ACC112 (cell line): ENCODE results near the gene NPRL2.

Experiments
- H2AFZ ChIP-seq: fragments of 200-600 bp; sonication (generic); one replicate; pipeline ENCODE4 v1.6.0; 2017; ENCODE audit warnings: antibody characterized with exemption, low read length; ENCODE audit not compliant: unreplicated experiment
- H3K27ac ChIP-seq: fragments of 200-600 bp; sonication (generic); 2 replicates; pipeline ENCODE4 v1.5.1; 2014; ENCODE audit warnings: low read depth, mild to moderate bottlenecking, antibody characterized with exemption, low read length, moderate library complexity
- H3K27me3 ChIP-seq: fragments of 200-600 bp; sonication (generic); 2 replicates; pipeline ENCODE4 v1.6.1; 2014; ENCODE audit warnings: mild to moderate bottlenecking, antibody characterized with exemption, low read length, moderate library complexity, mixed read lengths; ENCODE audit not compliant: insufficient read depth
- H3K36me3 ChIP-seq: fragments of 200-600 bp; sonication (generic); 2 replicates; pipeline ENCODE4 v1.6.1; 2016; ENCODE audit warnings: mild to moderate bottlenecking, antibody characterized with exemption, low read length, moderate library complexity, mixed read lengths; ENCODE audit not compliant: insufficient read depth
- H3K4me1 ChIP-seq: fragments of 200-600 bp; sonication (generic); one replicate; pipeline ENCODE4 v1.6.1; 2016; ENCODE audit warnings: low read length, mixed read lengths; ENCODE audit not compliant: insufficient read depth, unreplicated experiment, control insufficient read depth
- H3K4me3 ChIP-seq: fragments of 200-600 bp; sonication (generic); 2 replicates; pipeline ENCODE4 v1.5.1; 2014; ENCODE audit warnings: mild to moderate bottlenecking, low read depth, low read length
- H3K79me2 ChIP-seq: fragments of 200-600 bp; sonication (generic); one replicate; pipeline ENCODE4 v1.6.0; 2016; ENCODE audit warnings: low read length; ENCODE audit not compliant: control insufficient read depth, unreplicated experiment, insufficient read depth

NPRL2 gene

DNA sequence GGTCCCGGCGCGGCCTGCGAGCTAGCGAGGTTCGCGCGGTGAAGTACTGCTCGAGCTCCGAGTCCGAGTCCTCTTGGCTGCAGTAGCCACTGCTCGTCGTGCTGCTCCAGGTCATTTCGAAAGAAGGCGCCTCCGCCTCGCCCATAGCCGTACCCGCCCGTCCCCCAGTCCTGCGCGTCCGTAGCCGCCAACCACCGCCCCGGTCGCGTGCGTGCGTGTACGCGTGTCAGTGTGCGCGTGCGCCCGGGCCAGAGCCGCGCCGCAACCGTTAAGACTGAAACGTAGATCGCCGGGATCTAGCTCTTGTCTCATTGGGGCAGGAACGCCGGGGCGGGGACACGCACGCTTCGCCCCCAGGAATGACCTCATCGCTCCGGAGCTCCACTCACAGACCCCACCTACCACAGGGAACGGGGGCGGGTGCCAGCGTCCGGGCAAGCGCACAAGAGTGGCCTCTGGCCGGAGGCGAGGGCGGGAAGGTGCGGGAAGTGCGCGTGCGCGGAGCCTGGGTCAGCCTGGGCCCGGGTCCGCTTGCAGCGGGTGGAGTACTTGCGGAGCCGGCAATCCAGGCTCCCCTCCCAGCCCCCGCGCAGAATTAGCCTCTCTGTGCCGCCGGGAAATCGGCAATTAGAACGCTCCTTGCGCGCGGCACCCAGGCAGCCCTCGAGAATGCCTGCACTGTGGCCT is 13.3 kb downstream of the NPRL2 start:
- H3K4me1 ChIP-seq: peaks cover 46% of the 10 kb centered on the region

DNA sequence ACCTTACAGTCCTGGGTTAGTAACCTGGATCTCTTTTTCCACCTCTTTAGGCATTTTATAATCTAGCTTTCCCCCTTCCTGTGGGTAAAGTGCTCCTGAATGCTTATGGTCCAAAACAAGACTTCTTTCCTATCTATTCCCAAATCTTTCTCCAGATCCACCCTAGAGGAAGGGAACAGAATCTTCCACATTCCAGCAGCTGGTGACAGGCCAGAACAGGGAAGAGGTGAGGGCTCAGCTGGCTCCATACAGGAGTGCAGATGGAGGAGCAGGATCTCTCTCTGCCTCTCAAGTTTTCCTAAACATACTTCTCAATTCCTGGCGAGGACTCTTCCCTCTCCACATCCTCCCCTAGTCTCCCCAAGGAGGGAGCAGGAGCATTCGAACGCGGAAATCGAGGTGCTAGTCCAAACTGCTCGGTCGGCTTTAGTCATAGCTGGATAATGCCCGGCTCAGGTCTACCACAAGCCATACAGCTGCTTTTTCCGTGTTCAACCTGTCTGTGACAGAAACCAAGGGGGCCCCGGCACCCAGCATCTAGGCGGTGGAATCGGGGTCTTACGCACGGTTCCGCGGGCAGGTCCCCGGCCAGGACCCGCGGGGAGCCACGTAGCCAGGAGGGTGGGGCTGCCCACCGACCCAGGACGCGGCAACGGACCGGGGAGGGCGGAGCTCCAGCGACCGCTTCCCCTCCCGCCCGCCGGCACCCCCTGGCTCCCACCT is 14.0 kb downstream of the NPRL2 start:
- peak overlapping the region; percentile 94 for H3K4me3 ChIP-seq
- peaks cover 6% of the 10 kb centered on the region; the same call in 1 of the 2 replicates for H3K36me3 ChIP-seq
- H3K4me1 ChIP-seq: peaks cover 43% of the 10 kb centered on the region
- no peaks in the 10 kb centered on the region for H3K27me3 ChIP-seq
- peaks cover 82% of the 10 kb centered on the region for H3K79me2 ChIP-seq
- H2AFZ ChIP-seq: no peak overlapping the region
- H3K27ac ChIP-seq: peak overlapping the region; percentile 93

More for the DNA sequence above, 13.3 kb downstream of the NPRL2 start:
- no peak overlapping the region for H2AFZ ChIP-seq
- H3K27ac ChIP-seq: peak overlapping the region; percentile 93
- no peaks in the 10 kb centered on the region for H3K27me3 ChIP-seq
- H3K36me3 ChIP-seq: no peaks in the 10 kb centered on the region; the same call in 1 of the 2 replicates
- peaks cover 75% of the 10 kb centered on the region for H3K79me2 ChIP-seq
- peak overlapping the region; percentile 94 for H3K4me3 ChIP-seq

DNA sequence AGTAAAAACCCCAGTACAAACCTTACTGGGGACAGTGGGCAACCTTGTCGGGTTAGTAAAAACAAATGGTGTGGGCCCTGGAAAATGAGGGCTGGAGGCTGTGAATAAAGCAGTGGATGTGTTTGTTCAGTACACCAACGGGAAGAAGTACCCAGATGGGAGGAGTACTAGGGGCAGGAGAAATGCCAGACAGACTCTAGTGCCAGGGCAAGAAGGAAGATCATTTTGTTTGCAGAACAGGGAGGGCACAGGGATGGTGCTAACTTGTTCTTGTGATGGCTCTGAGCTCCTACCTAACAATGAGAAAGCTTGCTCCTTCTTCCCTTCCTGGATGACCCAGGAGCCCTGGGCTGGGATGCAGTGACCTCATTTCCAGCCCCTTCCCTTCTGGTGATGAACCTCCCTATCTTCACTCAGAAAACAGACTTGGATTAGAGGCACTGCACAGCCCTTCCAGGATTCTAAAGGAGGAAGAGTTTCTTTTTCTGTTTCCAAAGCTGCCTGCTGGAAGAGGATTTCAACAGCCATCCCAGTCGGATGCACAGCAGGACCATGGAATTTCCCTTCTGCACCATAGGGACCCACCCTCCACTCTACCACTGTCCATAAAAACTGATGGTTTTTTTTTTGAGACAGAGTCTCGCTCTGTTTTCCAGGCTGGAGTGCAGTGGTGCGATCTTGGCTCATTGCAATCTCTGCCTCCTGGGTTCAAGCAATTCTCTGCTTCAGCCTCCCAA is 16.1 kb downstream of the NPRL2 start:
- H3K4me1 ChIP-seq: peaks cover 39% of the 10 kb centered on the region
- H2AFZ ChIP-seq: no peak overlapping the region
- peaks cover 19% of the 10 kb centered on the region; the same call in 1 of the 2 replicates for H3K36me3 ChIP-seq
- H3K27me3 ChIP-seq: no peaks in the 10 kb centered on the region
- peak overlapping the region; percentile 94 for H3K4me3 ChIP-seq
- H3K27ac ChIP-seq: peak overlapping the region; percentile 93
- peaks cover 74% of the 10 kb centered on the region for H3K79me2 ChIP-seq

DNA sequence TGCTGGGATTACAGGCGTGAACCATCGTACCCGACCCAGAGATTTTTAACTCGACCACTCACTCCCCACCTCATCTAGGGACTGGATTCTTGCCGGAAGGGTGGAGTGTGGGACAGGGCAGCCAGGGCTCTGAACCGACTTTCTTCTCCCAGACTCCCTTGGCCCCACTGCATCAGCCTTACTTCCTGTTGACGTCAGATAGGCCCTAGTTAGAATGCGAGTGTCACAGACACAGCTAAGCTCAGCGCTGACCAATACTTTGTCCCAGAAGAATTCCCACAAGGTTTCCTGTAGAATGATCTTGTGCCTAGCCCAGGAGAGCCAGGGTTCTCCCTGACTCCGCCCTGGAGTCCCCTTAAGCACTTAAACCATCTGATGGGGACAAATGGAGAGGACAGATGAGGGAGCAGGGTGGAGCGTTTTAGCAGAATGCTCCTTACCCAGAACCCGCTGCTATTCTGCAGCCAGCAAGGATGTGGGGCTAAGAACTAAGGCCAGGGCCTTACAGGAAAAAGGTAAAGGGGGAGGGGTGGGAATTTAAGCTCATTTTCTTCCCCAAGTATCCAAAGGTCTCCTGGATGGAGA is 16.7 kb downstream of the NPRL2 start:
- Histone ChIP-seq H3K27ac (peak overlapping the region; percentile 93), H3K27me3 (no peaks in the 10 kb centered on the region), H3K36me3 (peaks cover 19% of the 10 kb centered on the region; the same call in 1 of the 2 replicates), H3K4me3 (peak overlapping the region; percentile 94), H3K4me1 (peaks cover 34% of the 10 kb centered on the region), H2AFZ (no peak overlapping the region), H3K79me2 (peaks cover 69% of the 10 kb centered on the region)

DNA sequence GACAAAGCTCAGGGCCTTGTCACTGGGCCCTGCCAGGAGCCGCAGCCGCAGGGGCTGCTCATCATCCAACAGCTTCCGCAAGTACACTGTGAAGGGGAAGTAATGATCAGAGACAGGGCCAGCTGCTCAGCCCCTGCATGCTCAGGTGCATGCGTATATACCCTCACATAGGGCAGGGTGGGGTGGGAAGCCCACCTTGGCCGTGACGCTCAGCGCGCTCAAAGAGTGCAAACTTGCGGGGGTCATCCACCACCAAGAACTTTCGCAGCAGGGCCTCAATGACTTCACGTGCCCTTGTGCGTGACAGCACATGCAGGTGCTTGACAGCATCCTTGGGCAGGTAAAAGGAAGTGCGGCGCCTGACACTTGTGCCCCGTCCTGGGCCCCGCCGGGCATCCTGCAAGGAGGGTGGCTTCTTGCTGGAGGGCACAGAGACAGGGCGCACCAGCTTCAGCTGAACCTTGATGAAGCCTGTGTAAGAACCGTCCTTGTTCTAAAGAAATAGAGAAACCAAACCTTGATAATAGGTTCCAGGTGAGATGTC is 19.1 kb downstream of the NPRL2 start:
- Histone ChIP-seq H3K79me2 (peaks cover 63% of the 10 kb centered on the region), H3K36me3 (peaks cover 19% of the 10 kb centered on the region; the same call in 1 of the 2 replicates), H2AFZ (no peak overlapping the region), H3K27ac (no peak overlapping the region), H3K4me3 (no peak overlapping the region), H3K4me1 (peaks cover 31% of the 10 kb centered on the region), H3K27me3 (no peaks in the 10 kb centered on the region)

DNA sequence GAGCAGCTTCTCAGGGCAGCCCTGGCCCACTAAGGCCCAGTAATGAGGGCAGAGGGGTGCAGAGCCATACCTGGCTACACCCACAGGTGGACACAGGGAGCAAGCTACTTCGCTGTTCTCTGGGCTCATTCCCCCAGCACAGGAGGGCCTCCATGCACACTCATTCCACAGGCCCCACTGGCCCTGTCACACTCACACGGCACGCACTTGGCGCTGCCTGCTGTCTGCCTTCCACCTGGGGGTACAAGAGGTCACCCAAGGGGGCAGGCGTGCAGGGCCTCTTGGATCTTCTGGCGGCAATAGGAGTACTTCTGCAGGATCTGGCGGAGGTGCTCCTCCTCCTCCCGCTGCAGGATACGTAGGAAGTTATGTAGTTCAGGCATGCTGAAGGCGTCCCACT is 20.2 kb downstream of the NPRL2 start:
- peaks cover 19% of the 10 kb centered on the region; the same call in 1 of the 2 replicates for H3K36me3 ChIP-seq
- peaks cover 52% of the 10 kb centered on the region for H3K79me2 ChIP-seq
- H3K27me3 ChIP-seq: no peaks in the 10 kb centered on the region

DNA sequence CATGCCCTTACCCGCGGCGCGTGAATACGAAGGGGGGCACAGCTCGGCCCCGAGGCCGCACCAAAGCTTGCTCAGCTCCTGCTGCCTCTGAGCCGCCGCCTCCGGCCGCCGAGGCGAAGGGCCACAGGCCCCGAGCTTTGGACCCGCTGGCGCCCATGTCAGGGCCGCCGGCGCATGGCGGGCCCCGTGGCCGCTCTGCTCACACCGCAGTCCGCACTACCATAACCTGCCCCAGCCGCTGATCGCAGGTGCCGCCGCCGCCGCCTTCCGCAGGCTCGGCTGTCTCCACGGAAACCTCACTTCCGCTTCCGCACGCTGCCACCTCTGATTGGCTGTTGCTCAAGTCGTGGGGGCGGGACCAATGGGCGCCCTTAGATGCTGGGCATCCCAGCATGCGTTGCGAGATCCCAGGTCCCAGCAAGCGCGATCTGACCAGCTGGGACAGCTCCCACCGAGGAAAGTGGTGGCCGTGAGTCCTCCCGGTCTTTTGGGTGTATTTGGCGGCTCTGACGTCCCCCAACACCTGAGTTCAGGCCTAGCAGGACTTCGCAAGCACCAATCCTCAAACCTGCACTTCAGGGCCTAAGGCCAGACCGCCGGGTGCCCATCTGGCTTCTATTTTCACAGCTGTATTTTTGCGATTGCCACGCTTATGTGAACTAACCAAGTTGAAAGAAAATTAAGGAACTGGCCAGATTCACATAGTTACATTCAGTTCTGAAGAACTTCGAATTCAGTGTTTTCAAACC is 22.5 kb downstream of the NPRL2 start, which contains the start of gene TUSC2:
TSS of gene TUSC2 (minus strand) at position 281 of the 749 bp plus-strand sequence. CDS start at position 157, 124 bp downstream.
- peak within 1 kb of the TSS; percentile 66 for H3K27ac ChIP-seq

More for the DNA sequence above, 20.2 kb downstream of the NPRL2 start:
- Histone ChIP-seq H3K4me1 (peaks cover 26% of the 10 kb centered on the region), H3K4me3 (no peak overlapping the region), H3K27ac (no peak overlapping the region), H2AFZ (no peak overlapping the region)

DNA sequence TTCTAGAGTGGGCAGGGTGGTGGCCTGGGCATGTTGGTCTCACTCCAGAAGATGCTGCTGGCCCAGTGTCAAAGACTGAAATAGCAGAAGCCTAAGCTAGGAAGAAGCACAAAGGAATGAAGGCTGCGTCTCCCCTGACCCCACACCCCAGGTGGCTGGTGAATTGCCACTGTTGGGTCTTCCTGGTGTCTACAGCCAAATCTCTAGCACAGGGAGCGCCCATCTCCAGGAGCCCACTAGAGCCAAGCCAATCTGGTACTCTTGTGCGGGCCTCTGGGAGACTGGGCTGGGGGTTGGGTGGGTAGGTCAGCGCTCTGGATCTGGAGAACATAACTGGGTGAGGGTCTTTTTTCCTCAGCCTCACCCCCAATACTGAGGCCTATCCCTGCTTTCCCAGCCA is 23.4 kb downstream of the NPRL2 start:
- H3K4me1 ChIP-seq: peaks cover 24% of the 10 kb centered on the region
- H3K79me2 ChIP-seq: peaks cover 20% of the 10 kb centered on the region
- H3K27me3 ChIP-seq: no peaks in the 10 kb centered on the region
- H3K36me3 ChIP-seq: peaks cover 17% of the 10 kb centered on the region; the same call in 1 of the 2 replicates
- peak overlapping the region; percentile 87 for H3K4me3 ChIP-seq
- H2AFZ ChIP-seq: no peak overlapping the region
- H3K27ac ChIP-seq: no peak overlapping the region

More for the DNA sequence above, 22.5 kb downstream of the NPRL2 start, which contains the start of gene TUSC2:
- peak within 1 kb of the TSS; percentile 8 for H2AFZ ChIP-seq
- H3K79me2 ChIP-seq: peaks cover 30% of the 10 kb centered on the region
- peak within 1 kb of the TSS; percentile 87 for H3K4me3 ChIP-seq
- H3K27me3 ChIP-seq: no peaks in the 10 kb centered on the region
- peaks cover 19% of the 10 kb centered on the region; the same call in 1 of the 2 replicates for H3K36me3 ChIP-seq
- H3K4me1 ChIP-seq: peaks cover 17% of the 10 kb centered on the region

DNA sequence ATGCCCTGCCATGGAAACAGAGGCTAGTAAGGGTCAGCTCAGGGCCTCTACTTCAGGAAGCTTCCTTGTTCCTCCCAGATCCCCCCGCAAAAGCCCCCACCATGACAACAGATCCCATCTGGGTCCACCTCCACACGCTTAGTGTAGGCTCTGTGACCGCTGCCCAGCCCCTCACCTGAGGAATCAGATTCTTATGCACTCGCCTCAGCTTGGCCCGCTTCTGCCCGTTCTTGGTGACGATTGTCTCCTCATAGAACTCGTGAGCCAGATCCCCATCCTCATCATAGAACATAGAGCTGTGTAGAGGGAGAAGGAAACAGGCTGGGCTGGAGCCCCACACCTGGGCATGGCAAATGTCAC is 24.4 kb downstream of the NPRL2 start:
- Histone ChIP-seq H3K4me3 (no peak overlapping the region; the same call in 1 of the 2 replicates), H3K27me3 (no peaks in the 10 kb centered on the region), H3K4me1 (peaks cover 29% of the 10 kb centered on the region), H3K79me2 (peaks cover 14% of the 10 kb centered on the region), H3K36me3 (peaks cover 8% of the 10 kb centered on the region; the same call in 1 of the 2 replicates), H3K27ac (no peak overlapping the region), H2AFZ (no peak overlapping the region)
